MM.1S (cell line): ENCODE results near the gene ADARB1.

ENCODE experiments used
- EZH2 ChIP-seq: fragments of 300-600 bp; sonication (generic); optimal IDR thresholded peaks from 2 replicates; pipeline ENCODE3; 2017; ENCODE audit warnings: low read depth, mild to moderate bottlenecking, antibody characterized with exemption, low read length, mixed read lengths
- EZH2phosphoT487 ChIP-seq: fragments of 300-600 bp; sonication (generic); IDR thresholded peaks from 2 replicates; pipeline ENCODE4 v1.6.1; 2018; ENCODE audit warnings: antibody characterized with exemption, low read length
- TF ChIP-seq, protein P1 (sequence below): fragments of 300-600 bp; sonication (generic); IDR thresholded peaks from 2 replicates; pipeline ENCODE4 v1.5.1; 2016; ENCODE audit warnings: antibody characterized with exemption, low read length, mixed read lengths

DNA sequence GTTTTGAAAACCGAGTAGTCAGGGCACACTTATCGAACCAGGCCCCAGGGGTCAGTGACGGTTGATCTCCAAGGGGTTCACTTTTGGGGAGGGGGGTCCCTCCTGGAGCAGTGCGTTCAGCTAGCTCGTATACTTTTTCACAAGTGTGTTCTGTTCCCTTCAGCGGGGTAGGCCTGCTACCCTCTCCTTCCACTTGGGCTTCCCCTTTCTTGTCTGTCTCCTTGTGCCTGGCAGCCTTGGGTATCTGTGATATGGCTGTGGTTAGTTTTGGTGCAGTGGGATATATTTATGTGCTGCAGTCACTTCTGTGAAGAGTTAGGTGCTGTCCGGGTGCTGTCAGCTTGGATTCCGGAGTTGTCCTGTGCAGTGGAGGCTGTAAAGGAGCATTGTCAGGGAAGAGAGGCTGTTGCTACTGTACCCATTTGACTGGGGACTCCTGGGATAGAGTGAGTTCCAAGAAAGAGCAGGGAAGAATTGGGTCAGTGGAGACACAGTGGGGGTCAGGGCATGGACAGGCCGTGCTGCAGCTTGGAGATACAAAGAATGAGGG is 29.7 kb downstream of the ADARB1 start:
- TF ChIP-seq, protein P1, sequence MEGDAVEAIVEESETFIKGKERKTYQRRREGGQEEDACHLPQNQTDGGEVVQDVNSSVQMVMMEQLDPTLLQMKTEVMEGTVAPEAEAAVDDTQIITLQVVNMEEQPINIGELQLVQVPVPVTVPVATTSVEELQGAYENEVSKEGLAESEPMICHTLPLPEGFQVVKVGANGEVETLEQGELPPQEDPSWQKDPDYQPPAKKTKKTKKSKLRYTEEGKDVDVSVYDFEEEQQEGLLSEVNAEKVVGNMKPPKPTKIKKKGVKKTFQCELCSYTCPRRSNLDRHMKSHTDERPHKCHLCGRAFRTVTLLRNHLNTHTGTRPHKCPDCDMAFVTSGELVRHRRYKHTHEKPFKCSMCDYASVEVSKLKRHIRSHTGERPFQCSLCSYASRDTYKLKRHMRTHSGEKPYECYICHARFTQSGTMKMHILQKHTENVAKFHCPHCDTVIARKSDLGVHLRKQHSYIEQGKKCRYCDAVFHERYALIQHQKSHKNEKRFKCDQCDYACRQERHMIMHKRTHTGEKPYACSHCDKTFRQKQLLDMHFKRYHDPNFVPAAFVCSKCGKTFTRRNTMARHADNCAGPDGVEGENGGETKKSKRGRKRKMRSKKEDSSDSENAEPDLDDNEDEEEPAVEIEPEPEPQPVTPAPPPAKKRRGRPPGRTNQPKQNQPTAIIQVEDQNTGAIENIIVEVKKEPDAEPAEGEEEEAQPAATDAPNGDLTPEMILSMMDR: no peak
- TF ChIP-seq EZH2 (no peak), EZH2phosphoT487 (no peak)
